ENCODE results near the gene SCYGR3. TPM values are rescaled to one million over a fixed set of nuclear protein-coding genes. Genes with fewer than 3 reads are reported as not detected.
A peak's percentile ranks its signal among the peaks of the same experiment; 100 is the strongest.

SCYGR3 gene
- total and polyA plus RNA-seq, 2 experiments from 2014 or later = not detected

DNA sequence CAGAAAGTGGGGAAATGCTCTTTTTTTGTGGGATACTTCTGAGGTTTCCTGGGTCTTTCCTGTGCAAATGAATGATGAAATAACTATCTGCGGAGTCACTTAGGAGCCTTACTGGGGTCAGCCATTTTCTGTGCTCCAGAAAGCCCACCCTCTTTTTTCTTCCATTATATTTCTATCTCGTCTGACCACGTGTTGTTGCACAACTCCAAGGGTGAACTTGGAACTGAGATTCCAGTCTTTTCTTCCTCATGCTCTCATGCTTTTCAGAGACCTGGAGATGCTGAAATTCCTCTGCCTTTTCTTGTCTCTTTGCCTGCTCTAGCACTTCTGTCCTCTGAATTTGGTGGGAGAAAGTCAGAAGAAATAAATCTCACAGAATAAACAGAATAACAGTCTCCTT, 47.2 kb upstream of the SCYGR3 start:
- Histone ChIP-seq H3K4me2 (peak overlapping the region; percentile 59; the same call in 1 of the 2 replicates), H3K36me3 (ENCODE audit: insufficient read depth) (no peaks in the 10 kb centered on the region), H3K4me1 (ENCODE audit: insufficient read depth) (peaks cover 18% of the 10 kb centered on the region), H3F3A (replicated peaks; ENCODE audit: low read depth) (no peaks in the 10 kb centered on the region), H3K79me2 (replicated peaks; ENCODE audit: insufficient read depth) (no peaks in the 10 kb centered on the region), H2AFZ (peak overlapping the region; percentile 77), H3K9me2 (ENCODE audit: insufficient read depth) (peaks cover 5% of the 10 kb centered on the region; the same call in 1 of the 2 replicates), H4K20me1 (replicated peaks; ENCODE audit: insufficient read depth) (no peaks in the 10 kb centered on the region), H3K4me3 (no peak overlapping the region), H3K27ac (ENCODE audit: low read depth) (no peak overlapping the region), H3K27me3 (ENCODE audit: insufficient read depth) (no peaks in the 10 kb centered on the region)
- ATAC-seq (no peak), DNase-seq (ENCODE audit: low spot score) (no peak)
- peaks cover 15% of the 10 kb centered on the region for H3K4me1 Mint-ChIP-seq
- H3K4me3 Mint-ChIP-seq = no peak overlapping the region
- H3K9me3 Mint-ChIP-seq = no peaks in the 10 kb centered on the region
- no peak for TF ChIP-seq EZH2phosphoT487 (IDR thresholded peaks at IDR 0.05; ENCODE audit: unreplicated experiment)
- TF ChIP-seq, protein P1, sequence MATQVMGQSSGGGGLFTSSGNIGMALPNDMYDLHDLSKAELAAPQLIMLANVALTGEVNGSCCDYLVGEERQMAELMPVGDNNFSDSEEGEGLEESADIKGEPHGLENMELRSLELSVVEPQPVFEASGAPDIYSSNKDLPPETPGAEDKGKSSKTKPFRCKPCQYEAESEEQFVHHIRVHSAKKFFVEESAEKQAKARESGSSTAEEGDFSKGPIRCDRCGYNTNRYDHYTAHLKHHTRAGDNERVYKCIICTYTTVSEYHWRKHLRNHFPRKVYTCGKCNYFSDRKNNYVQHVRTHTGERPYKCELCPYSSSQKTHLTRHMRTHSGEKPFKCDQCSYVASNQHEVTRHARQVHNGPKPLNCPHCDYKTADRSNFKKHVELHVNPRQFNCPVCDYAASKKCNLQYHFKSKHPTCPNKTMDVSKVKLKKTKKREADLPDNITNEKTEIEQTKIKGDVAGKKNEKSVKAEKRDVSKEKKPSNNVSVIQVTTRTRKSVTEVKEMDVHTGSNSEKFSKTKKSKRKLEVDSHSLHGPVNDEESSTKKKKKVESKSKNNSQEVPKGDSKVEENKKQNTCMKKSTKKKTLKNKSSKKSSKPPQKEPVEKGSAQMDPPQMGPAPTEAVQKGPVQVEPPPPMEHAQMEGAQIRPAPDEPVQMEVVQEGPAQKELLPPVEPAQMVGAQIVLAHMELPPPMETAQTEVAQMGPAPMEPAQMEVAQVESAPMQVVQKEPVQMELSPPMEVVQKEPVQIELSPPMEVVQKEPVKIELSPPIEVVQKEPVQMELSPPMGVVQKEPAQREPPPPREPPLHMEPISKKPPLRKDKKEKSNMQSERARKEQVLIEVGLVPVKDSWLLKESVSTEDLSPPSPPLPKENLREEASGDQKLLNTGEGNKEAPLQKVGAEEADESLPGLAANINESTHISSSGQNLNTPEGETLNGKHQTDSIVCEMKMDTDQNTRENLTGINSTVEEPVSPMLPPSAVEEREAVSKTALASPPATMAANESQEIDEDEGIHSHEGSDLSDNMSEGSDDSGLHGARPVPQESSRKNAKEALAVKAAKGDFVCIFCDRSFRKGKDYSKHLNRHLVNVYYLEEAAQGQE (IDR thresholded peaks at IDR 0.05; ENCODE audit: unreplicated experiment) = no peak
- no peaks in the 10 kb centered on the region for H3K27me3 Mint-ChIP-seq (ENCODE audit: insufficient read depth, low read depth, poor library complexity)
- no peak overlapping the region for H3K27ac Mint-ChIP-seq
- no peaks in the 10 kb centered on the region for H3K36me3 Mint-ChIP-seq (ENCODE audit: low read depth)

DNA sequence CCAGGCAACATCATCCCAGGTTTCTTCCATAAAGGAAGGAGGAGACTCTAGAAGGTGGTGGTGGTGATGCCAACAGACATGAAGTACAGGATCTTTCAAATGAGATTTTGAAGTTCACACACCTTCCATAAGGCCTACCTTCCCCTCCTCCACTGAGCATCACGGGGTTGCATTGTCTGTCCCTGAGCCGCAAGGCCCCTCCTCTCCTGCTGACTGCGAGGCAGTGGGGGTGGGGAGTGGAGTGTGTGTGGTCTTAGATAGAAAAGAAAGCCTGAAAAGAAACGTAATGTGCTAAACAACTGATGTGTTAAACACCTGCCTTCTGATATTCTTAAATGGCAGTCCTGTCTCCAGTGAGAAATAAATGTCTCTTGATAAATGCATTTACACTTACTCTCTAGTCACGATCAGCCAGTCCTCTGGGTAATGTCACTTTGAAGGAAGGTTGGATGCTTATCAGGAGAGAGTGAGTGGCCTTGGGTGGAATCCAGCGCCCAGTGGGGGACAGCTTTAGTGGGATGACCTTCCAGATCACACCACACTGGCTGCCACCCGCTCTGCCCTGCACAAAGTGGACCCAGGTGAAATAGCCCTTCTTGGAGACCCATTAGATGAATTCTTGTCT, 46.5 kb upstream of the SCYGR3 start:
- peak overlapping the region; percentile 39; the same call in 1 of the 2 replicates for H3K27ac Mint-ChIP-seq
- peak overlapping the region; percentile 59 for H3K4me2 ChIP-seq
- H3K36me3 ChIP-seq (ENCODE audit: insufficient read depth) = no peaks in the 10 kb centered on the region
- no peaks in the 10 kb centered on the region for H3K36me3 Mint-ChIP-seq (ENCODE audit: low read depth)
- no peaks in the 10 kb centered on the region for H3K27me3 Mint-ChIP-seq (ENCODE audit: insufficient read depth, low read depth, poor library complexity)
- H3K4me1 Mint-ChIP-seq = peaks cover 15% of the 10 kb centered on the region
- DNase-seq (ENCODE audit: low spot score) (peak; percentile 69), ATAC-seq (peak; percentile 92)
- peak overlapping the region; percentile 77 for H2AFZ ChIP-seq
- H3K4me3 ChIP-seq = no peak overlapping the region
- no peaks in the 10 kb centered on the region for H3F3A ChIP-seq (replicated peaks; ENCODE audit: low read depth)
- H3K27ac ChIP-seq (ENCODE audit: low read depth) = no peak overlapping the region
- no peaks in the 10 kb centered on the region for H4K20me1 ChIP-seq (replicated peaks; ENCODE audit: insufficient read depth)
- no peaks in the 10 kb centered on the region for H3K79me2 ChIP-seq (replicated peaks; ENCODE audit: insufficient read depth)
- H3K9me3 Mint-ChIP-seq = no peaks in the 10 kb centered on the region
- H3K27me3 ChIP-seq (ENCODE audit: insufficient read depth) = no peaks in the 10 kb centered on the region
- H3K4me3 Mint-ChIP-seq = no peak overlapping the region; the same call in 2 of the 3 replicates
- TF ChIP-seq JUNB (IDR thresholded peaks at IDR 0.05; ENCODE audit: unreplicated experiment) (no peak), EZH2 (IDR thresholded peaks at IDR 0.05; ENCODE audit: low read depth, unreplicated experiment) (no peak), CREB1 (CRISPR knock-in tag; IDR thresholded peaks at IDR 0.05; ENCODE audit: low read depth) (no peak; the same call in 1 of the 2 replicates), ZNF114 (CRISPR knock-in tag; IDR thresholded peaks at IDR 0.05) (no peak), EZH2phosphoT487 (IDR thresholded peaks at IDR 0.05; ENCODE audit: unreplicated experiment) (no peak), POLR2AphosphoS5 (IDR thresholded peaks at IDR 0.05; ENCODE audit: low read depth) (no peak)
- TF ChIP-seq, protein P2, sequence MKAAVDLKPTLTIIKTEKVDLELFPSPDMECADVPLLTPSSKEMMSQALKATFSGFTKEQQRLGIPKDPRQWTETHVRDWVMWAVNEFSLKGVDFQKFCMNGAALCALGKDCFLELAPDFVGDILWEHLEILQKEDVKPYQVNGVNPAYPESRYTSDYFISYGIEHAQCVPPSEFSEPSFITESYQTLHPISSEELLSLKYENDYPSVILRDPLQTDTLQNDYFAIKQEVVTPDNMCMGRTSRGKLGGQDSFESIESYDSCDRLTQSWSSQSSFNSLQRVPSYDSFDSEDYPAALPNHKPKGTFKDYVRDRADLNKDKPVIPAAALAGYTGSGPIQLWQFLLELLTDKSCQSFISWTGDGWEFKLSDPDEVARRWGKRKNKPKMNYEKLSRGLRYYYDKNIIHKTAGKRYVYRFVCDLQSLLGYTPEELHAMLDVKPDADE (IDR thresholded peaks at IDR 0.05) = no peak
- TF ChIP-seq, protein P3, sequence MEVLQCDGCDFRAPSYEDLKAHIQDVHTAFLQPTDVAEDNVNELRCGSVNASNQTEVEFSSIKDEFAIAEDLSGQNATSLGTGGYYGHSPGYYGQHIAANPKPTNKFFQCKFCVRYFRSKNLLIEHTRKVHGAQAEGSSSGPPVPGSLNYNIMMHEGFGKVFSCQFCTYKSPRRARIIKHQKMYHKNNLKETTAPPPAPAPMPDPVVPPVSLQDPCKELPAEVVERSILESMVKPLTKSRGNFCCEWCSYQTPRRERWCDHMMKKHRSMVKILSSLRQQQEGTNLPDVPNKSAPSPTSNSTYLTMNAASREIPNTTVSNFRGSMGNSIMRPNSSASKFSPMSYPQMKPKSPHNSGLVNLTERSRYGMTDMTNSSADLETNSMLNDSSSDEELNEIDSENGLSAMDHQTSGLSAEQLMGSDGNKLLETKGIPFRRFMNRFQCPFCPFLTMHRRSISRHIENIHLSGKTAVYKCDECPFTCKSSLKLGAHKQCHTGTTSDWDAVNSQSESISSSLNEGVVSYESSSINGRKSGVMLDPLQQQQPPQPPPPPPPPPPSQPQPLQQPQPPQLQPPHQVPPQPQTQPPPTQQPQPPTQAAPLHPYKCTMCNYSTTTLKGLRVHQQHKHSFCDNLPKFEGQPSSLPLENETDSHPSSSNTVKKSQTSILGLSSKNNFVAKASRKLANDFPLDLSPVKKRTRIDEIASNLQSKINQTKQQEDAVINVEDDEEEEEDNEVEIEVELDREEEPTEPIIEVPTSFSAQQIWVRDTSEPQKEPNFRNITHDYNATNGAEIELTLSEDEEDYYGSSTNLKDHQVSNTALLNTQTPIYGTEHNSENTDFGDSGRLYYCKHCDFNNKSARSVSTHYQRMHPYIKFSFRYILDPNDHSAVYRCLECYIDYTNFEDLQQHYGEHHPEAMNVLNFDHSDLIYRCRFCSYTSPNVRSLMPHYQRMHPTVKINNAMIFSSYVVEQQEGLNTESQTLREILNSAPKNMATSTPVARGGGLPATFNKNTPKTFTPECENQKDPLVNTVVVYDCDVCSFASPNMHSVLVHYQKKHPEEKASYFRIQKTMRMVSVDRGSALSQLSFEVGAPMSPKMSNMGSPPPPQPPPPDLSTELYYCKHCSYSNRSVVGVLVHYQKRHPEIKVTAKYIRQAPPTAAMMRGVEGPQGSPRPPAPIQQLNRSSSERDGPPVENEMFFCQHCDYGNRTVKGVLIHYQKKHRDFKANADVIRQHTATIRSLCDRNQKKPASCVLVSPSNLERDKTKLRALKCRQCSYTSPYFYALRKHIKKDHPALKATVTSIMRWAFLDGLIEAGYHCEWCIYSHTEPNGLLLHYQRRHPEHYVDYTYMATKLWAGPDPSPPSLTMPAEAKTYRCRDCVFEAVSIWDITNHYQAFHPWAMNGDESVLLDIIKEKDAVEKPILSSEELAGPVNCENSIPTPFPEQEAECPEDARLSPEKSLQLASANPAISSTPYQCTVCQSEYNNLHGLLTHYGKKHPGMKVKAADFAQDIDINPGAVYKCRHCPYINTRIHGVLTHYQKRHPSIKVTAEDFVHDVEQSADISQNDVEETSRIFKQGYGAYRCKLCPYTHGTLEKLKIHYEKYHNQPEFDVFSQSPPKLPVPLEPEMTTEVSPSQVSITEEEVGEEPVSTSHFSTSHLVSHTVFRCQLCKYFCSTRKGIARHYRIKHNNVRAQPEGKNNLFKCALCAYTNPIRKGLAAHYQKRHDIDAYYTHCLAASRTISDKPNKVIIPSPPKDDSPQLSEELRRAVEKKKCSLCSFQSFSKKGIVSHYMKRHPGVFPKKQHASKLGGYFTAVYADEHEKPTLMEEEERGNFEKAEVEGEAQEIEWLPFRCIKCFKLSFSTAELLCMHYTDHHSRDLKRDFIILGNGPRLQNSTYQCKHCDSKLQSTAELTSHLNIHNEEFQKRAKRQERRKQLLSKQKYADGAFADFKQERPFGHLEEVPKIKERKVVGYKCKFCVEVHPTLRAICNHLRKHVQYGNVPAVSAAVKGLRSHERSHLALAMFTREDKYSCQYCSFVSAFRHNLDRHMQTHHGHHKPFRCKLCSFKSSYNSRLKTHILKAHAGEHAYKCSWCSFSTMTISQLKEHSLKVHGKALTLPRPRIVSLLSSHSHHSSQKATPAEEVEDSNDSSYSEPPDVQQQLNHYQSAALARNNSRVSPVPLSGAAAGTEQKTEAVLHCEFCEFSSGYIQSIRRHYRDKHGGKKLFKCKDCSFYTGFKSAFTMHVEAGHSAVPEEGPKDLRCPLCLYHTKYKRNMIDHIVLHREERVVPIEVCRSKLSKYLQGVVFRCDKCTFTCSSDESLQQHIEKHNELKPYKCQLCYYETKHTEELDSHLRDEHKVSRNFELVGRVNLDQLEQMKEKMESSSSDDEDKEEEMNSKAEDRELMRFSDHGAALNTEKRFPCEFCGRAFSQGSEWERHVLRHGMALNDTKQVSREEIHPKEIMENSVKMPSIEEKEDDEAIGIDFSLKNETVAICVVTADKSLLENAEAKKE (CRISPR knock-in tag; IDR thresholded peaks at IDR 0.05) = no peak
- H3K4me1 ChIP-seq (ENCODE audit: insufficient read depth) = peaks cover 18% of the 10 kb centered on the region
- peaks cover 5% of the 10 kb centered on the region; the same call in 1 of the 2 replicates for H3K9me2 ChIP-seq (ENCODE audit: insufficient read depth)

Measured in GM23338 (cell line).